Measurements from ENCODE around the gene SP7. TPM values are rescaled to one million over a fixed set of nuclear protein-coding genes. Genes with fewer than 3 reads are reported as not detected.

SP7 gene
- total and polyA plus RNA-seq, 2 experiments from 2014 or later: 0.17 TPM; not detected in 1

- no peak for TF ChIP-seq REST (IDR thresholded peaks at IDR 0.05; ENCODE audit: unreplicated experiment)
- TF ChIP-seq EZH2 (IDR thresholded peaks at IDR 0.05; ENCODE audit: low read depth, unreplicated experiment): no peak
- TF ChIP-seq, protein P1, sequence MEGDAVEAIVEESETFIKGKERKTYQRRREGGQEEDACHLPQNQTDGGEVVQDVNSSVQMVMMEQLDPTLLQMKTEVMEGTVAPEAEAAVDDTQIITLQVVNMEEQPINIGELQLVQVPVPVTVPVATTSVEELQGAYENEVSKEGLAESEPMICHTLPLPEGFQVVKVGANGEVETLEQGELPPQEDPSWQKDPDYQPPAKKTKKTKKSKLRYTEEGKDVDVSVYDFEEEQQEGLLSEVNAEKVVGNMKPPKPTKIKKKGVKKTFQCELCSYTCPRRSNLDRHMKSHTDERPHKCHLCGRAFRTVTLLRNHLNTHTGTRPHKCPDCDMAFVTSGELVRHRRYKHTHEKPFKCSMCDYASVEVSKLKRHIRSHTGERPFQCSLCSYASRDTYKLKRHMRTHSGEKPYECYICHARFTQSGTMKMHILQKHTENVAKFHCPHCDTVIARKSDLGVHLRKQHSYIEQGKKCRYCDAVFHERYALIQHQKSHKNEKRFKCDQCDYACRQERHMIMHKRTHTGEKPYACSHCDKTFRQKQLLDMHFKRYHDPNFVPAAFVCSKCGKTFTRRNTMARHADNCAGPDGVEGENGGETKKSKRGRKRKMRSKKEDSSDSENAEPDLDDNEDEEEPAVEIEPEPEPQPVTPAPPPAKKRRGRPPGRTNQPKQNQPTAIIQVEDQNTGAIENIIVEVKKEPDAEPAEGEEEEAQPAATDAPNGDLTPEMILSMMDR (conservative IDR thresholded peaks at IDR 0.05; ENCODE audit: low read depth in 2 of 2): no peak
- TF ChIP-seq POLR2AphosphoS5 (IDR thresholded peaks at IDR 0.05; ENCODE audit: low read depth): no peak
- TF ChIP-seq JUNB (IDR thresholded peaks at IDR 0.05; ENCODE audit: unreplicated experiment): no peak
- no peak for TF ChIP-seq ETS1 (IDR thresholded peaks at IDR 0.05)
- no peak for TF ChIP-seq CREB1 (CRISPR knock-in tag; IDR thresholded peaks at IDR 0.05; ENCODE audit: low read depth)
- TF ChIP-seq NANOG (IDR thresholded peaks at IDR 0.05; ENCODE audit: borderline replicate concordance): no peak
- TF ChIP-seq EZH2phosphoT487 (IDR thresholded peaks at IDR 0.05; ENCODE audit: unreplicated experiment): no peak
- no peak for TF ChIP-seq ZNF331 (CRISPR knock-in tag; IDR thresholded peaks at IDR 0.05; ENCODE audit: low read depth)
- TF ChIP-seq ZNF114 (CRISPR knock-in tag; IDR thresholded peaks at IDR 0.05): no peak
Observed at GRCh38 chr12:53380794-53381730, 44.9 kb upstream of the SP7 start (continued).
